HG03565 (cell line): ENCODE data around the gene ADAMTS9.

Source experiments
- ATAC-seq: cut with Tn5 transposase; IDR thresholded peaks from one replicate; pipeline ENCODE4 v1.9.1; 2021; ENCODE audit warnings: mild to moderate bottlenecking, moderate library complexity; ENCODE audit not compliant: unreplicated experiment

The ADAMTS9 gene

DNA sequence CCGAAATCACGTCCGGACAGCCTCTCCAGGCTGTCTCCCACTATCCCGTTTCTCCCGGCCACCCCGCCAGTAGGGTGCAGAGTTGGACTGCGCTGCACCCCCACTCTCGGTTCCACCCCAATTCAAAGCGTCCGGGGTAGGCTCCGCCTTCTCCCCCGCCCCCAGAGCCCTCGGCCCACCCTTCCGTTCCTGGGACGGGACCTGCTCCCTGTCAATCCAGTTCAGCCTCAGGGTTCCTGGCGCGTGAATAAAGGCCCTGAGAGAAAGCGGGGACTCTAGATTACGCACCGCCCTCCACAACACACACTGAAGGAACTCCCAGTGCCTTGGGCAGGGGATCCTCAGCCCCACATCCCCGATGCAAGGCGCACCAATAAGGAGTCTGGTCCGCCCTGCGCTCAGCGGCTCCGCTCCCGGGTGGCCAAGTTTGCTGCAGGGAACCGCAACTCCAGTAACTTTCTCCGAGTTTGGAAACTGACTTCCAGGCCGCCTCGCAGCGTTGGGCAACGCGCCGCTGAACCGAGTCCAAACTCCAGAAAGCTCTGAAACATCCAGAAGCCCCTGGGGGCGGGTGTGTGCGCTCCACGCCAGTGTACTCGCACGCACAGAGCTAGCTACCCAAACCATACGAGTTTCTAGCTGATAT, 1.9 kb downstream of the ADAMTS9 start:
- no peak for ATAC-seq

- ATAC-seq = no peak
These were observed 2.4 kb downstream of the ADAMTS9 start for GRCh38 chr3:64685331-64685799.

GRCh38 chr3:64684715-64685261, 3.0 kb downstream of the ADAMTS9 start:
- no peak for ATAC-seq

DNA sequence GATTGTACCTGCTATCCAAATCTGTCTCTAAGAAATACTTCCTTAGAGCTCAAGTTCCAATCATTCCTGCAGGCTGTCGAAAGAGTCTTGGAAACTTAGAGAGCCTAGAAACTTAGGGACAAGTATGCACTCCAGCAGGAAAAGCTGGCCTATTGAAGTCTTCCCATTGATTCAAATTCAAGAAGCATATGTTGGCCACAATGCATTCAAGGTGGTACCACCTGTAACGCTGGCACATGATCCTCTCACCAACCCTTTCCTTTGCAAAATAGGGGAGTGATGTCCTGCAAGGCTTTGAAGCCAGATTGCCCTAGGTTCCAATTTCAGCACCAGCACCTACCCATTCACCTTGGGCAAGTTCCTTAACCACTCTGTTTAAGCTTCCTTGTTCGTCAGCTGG, 6.0 kb downstream of the ADAMTS9 start:
- ATAC-seq = no peak

- no peak for ATAC-seq
These were observed 6.8 kb downstream of the ADAMTS9 start for GRCh38 chr3:64681015-64681414.

GRCh38 chr3:64680334-64680733, 7.5 kb downstream of the ADAMTS9 start:
- ATAC-seq = no peak

- no peak for ATAC-seq
These were observed 9.7 kb downstream of the ADAMTS9 start for GRCh38 chr3:64677961-64678716.

DNA sequence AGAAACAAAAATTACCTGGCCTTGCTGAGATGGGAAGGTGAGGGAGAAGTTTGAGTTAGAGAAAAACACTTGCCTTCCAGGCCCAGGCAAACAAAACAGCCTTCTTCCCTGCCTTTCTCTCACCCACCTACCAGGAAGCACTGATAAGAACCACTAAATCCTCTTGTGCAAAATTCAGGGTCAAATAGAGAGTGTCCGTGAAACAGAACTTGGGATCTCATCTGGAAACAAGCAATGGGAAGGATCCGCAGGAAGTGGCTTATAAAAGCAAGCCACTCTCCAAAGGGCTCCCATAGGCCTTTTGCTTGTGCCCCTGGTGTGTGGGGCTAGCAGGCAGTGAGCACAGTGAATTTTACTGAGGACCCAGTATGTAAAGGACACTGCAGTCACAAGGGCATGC, 11.0 kb downstream of the ADAMTS9 start:
- ATAC-seq = no peak

DNA sequence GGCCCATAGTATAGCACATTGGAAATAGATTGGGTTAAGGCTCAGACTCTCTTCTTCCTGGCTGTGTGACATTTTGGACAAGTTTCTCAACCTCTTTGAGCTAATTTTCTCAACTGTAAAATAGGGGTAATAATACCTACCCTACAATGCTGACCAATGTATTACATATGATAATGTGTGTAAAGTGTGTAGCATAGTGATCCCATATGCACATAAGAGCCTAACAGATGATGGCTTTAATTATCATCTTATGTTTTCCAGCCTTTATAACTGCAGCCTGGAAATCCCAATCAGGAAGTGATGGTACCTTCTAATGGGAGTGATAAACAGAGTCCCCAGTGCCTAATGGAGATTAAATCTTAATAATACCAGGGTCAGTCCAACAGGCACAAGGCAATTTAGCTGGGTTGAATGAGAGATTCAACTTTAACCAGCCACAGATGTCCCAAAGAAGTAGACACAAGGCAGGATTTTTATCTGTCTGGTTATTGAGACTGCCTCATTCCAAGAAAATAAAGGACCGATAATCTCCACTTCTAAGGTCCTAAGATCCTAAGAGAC, 12.0 kb downstream of the ADAMTS9 start:
- ATAC-seq = no peak

DNA sequence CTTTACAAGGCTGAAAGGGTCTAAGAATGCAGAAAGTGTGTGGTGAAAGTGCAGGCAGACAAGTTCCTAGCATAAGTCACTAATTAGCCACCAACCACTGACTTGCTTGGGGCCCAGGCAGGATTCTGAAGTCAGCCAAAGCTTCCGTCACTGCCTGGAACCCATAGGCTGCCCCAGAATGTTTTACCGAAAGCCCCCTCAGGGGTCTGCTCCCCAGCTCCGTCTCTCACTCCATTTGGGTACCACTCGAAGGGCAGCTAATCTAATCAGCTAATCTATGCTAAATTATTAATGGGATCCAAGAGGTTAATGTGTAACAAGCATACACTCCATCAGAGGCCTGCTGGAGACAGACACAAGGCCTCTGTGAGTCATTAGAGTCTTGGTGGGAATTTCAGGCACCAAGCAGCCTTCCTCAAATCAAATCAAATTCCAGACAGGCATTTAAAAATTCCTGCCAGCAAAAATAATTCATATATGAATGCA, 13.2 kb downstream of the ADAMTS9 start:
- no peak for ATAC-seq

- ATAC-seq = no peak
These were observed 14.6 kb downstream of the ADAMTS9 start for GRCh38 chr3:64673159-64673715.

- ATAC-seq = no peak
These were observed 19.0 kb downstream of the ADAMTS9 start for GRCh38 chr3:64668582-64669510.

- no peak for ATAC-seq
These were observed 19.8 kb downstream of the ADAMTS9 start for GRCh38 chr3:64667887-64668581.

GRCh38 chr3:64667138-64667537, 20.7 kb downstream of the ADAMTS9 start:
- ATAC-seq = no peak

DNA sequence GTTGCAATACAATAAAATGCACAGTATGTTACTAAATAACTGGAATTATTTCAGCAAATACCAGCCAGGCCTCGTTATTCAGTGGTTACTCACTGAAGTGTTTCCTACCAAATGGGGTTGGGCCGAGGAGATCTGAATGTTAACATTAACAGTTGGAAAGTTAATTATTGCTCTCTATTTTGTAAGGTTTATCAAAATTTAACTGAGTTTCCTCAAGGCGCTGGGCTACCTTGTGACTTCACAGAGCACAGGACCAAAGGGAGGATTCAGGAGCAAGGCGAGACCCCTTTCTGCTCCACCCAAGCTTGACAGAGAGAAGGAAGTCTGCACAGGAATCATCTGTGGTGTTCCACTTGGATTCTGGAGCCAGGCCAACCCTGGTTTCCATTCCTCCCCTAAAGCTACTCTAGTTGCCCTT, 21.6 kb downstream of the ADAMTS9 start:
- no peak for ATAC-seq

DNA sequence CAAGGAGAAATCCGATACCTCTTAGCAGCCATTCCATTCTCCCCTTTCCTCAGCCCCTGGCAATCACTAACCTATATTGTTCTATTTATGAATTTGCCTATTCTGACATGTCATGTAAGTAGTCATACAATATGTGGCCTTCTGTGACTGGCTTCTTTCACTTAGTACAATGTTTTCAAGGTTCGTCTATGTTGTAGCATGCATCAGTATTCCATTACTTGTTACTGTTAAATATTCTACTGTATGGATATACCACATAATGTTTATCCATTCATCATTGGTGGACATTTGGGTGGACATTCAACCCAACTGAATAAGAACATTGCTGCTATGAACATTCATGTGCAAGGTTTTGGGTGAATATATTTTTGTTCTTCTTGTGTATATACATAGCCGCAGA, 23.4 kb downstream of the ADAMTS9 start:
- ATAC-seq = no peak

GRCh38 chr3:64659617-64659978, 28.2 kb downstream of the ADAMTS9 start:
- no peak for ATAC-seq

DNA sequence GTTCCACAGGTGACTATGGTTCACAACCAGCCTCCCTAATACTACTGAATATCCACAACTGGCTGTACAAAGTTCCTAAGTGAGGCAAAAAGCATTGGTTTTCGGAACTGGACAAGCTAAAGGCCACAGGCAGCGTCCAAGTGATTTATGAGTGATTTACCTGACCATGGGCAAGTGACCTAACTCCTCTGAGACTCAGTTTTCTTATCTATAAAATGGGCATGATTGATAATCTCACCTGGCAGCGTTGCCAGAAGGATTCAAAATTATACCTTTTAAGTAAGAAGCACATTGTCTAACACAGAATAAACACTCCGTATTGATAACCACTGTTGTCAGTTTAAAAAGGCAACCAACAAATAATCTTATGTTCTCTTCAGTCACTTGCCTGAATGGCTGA, 29.8 kb downstream of the ADAMTS9 start:
- ATAC-seq = no peak

DNA sequence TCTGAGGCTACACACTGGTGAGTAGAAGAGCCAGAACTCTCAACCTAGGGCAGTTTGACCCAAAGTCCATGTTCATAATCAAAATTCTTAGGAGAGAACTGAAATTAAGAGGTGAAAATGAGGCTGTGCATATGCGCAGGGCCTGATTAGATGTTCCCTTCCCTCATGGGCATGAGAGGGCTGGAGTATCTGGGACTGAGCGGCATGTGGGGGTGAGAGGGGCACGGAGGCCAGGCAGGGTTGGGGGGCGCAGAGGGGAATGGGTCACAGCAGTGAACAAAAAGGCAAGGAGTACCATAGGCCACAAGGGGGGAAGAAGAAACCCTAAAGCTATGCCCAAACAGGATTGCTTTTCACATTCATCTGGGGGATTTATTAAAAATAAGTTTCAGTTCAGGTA, 31.3 kb downstream of the ADAMTS9 start:
- no peak for ATAC-seq

- ATAC-seq = no peak
These were observed 32.6 kb downstream of the ADAMTS9 start for GRCh38 chr3:64655160-64655559.
